ENCODE measurements around the gene USP36. TPM values are rescaled to one million over a fixed set of nuclear protein-coding genes. Genes with fewer than 3 reads are reported as not detected.
"Not testable (repeated sequence)": the region's sequence is repeated elsewhere in the genome, so short reads cannot be mapped to it uniquely, and the experiment has no call there.

Gene USP36
- total and polyA plus RNA-seq, 12 donors: 10.0 to 28.8 (median 24.8) TPM

DNA sequence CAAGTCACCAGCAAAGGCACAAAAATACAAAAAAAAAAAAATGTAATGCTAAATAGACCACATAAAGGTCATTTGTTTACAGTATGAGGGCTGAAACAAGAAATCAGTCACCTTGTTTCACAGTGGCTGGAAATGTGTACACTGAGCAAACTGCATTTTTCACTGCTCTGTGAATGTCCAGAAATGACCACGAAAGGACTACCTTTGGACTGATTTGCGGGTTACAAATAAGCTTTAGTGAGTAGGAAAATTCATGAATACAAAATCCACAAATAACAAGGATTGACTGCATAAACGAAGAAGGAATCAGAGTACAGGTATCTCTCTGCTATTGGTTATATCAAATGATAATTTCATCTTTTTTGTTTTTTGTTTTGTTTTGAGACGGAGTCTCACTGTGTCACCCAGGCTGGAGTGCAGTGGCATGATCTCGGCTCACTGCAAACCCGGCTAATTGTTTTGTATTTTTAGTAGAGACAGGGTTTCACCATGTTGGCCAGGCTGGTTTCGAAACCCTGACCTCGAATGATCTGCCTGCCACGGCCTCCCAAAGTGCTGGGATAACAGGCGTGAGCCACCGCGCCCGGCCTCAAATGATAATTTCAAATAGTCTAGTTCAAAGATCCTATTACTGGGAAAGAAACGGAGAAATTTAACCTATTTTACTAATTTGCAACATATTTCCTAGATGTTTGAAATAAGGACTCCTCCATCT is 89.0 kb downstream of the USP36 start:
- H3K4me1 ChIP-seq: peaks cover 4 to 92% (median 40%) of the 10 kb centered on the region in 9 donors
- WGBS, 2 donors: 87 to 93% methylated on average over 14 of the region's 14 CpGs
- H3K9me3 ChIP-seq: no peaks in the 10 kb centered on the region
- H3K27ac ChIP-seq: peak overlapping the region in 1 of 10 donors; percentile 51
- H3K27me3 ChIP-seq: no peaks in the 10 kb centered on the region
- TF ChIP-seq, protein P1, sequence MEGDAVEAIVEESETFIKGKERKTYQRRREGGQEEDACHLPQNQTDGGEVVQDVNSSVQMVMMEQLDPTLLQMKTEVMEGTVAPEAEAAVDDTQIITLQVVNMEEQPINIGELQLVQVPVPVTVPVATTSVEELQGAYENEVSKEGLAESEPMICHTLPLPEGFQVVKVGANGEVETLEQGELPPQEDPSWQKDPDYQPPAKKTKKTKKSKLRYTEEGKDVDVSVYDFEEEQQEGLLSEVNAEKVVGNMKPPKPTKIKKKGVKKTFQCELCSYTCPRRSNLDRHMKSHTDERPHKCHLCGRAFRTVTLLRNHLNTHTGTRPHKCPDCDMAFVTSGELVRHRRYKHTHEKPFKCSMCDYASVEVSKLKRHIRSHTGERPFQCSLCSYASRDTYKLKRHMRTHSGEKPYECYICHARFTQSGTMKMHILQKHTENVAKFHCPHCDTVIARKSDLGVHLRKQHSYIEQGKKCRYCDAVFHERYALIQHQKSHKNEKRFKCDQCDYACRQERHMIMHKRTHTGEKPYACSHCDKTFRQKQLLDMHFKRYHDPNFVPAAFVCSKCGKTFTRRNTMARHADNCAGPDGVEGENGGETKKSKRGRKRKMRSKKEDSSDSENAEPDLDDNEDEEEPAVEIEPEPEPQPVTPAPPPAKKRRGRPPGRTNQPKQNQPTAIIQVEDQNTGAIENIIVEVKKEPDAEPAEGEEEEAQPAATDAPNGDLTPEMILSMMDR (IDR thresholded peaks at IDR 0.05): no peak
- intact Hi-C loops (cut with DNase I): no loop called here
- DNase-seq (no peak), ATAC-seq (no peak)
- H3K36me3 ChIP-seq: no peaks in the 10 kb centered on the region
- H3K4me3 ChIP-seq: no peak overlapping the region

GRCh38 chr17:78751000-78751399 is 89.6 kb downstream of the USP36 start:
- intact Hi-C loops (cut with DNase I); H3K9me3 ChIP-seq; H3K36me3 ChIP-seq; ATAC-seq; H3K27me3 ChIP-seq; DNase-seq; H3K4me3 ChIP-seq: not testable (repeated sequence)
- H3K4me1 ChIP-seq: peaks cover 4 to 93% (median 45%) of the 10 kb centered on the region in 9 donors
- WGBS, 2 donors: 93 to 98% methylated on average over 5 of the region's 5 CpGs
- peak overlapping the region in 1 of 10 donors; percentile 51 for H3K27ac ChIP-seq

GRCh38 chr17:78748730-78749317 is 91.8 kb downstream of the USP36 start:
- ATAC-seq (peak; percentile 74 to 87 (median 78)), DNase-seq (peak; percentile 48 to 53)
- Histone ChIP-seq H3K36me3 (peaks cover 0 to 6% (median 0%) of the 10 kb centered on the region in 9 donors), H3K9me3 (no peaks in the 10 kb centered on the region), H3K27me3 (no peaks in the 10 kb centered on the region), H3K27ac (peak overlapping the region; percentile 12 to 87 (median 60)), H3K4me3 (peak overlapping the region in 2 of 10 donors; percentile 7 to 16), H3K4me1 (peaks cover 7 to 93% (median 57%) of the 10 kb centered on the region in 9 donors)
- WGBS, 2 donors: 77 to 78% methylated on average over 8 of the region's 8 CpGs
- intact Hi-C loops (cut with DNase I): loop anchor here in 5 of 10 donors (5.0 kb wide), 4 partner anchors 33 to 252 kb away; partner anchors contain the start of gene CYTH1 (in 2 of the 5)
- TF ChIP-seq, protein P1 (IDR thresholded peaks at IDR 0.05): no peak

DNA sequence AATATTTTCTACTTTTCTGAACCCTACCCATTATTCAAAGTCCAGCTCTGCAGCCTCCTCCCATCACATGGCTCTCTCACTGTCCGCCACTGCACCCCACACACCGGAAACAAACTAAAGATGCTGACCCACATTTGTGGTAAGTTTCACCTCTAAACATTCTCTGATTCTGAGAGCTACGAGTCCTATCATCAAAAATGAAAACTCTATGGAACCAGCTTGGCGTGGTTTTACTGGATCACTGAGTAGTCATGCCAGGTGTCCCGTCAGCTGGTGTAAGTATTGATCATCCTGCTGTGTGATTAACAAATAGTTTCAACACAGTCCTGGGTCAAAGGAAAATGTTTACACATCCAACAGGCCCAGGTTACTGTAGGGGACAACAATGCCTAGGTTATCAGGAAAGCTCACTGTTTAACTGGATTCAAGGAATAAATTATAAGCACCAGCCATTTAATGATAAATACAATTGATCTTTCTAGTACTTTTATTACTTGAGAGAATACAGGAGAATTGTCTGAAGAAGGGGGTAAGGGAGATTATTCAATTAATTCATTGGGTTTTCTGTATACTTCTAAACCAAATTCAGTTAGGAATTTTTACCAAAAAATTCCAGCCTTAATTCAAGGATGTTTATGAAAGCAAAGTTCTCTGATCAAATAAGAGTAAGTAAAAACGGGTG is 92.4 kb downstream of the USP36 start:
- Histone ChIP-seq H3K4me3 (peak overlapping the region in 1 of 10 donors; percentile 16), H3K4me1 (peaks cover 7 to 91% (median 55%) of the 10 kb centered on the region in 9 donors), H3K36me3 (peaks cover 0 to 12% (median 0%) of the 10 kb centered on the region in 9 donors), H3K27me3 (no peaks in the 10 kb centered on the region), H3K9me3 (no peaks in the 10 kb centered on the region), H3K27ac (peak overlapping the region in 8 of 10 donors; percentile 22 to 87 (median 54))
- TF ChIP-seq, protein P1 (IDR thresholded peaks at IDR 0.05): no peak
- 68 to 72% methylated on average over 6 of the region's 6 CpGs for WGBS, 2 donors
- DNase-seq: no peak
- intact Hi-C loops (cut with DNase I): loop anchor here in 5 of 10 donors (5.0 kb wide), 4 partner anchors 34 to 251 kb away; partner anchors contain the start of gene CYTH1 (in 2 of the 5)
- ATAC-seq: peak in 3 of 8 donors; percentile 39 to 53 (median 40)

All from heart right ventricle (tissue), 16 donors.